ENCODE results near the gene EPB41L4A. TPM values are rescaled to one million over a fixed set of nuclear protein-coding genes. Genes with fewer than 3 reads are reported as not detected.

Gene EPB41L4A
- total RNA-seq, 1 donor, result 0.72 TPM

DNA sequence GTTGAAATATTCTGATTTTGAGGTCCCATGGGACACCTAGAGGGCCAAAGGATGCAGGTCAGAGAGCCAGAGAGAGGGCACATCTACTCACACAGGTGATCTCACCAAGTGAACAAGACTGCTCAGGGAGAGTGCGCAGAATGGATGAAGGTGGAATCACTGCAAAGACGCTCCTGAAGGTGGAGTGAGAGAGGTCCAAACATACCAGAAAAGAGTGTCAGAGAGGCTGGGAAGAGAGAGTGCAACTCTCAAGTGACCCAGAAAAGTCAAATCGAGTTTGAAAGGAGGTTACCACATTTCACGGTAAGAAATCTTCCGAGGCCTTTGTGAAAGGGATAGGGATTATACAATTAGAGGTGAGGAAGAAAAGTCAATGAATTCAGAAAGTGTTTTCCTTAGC lies 173.4 kb downstream of the EPB41L4A start:
- H3K27ac ChIP-seq (ENCODE audit: low read depth, low read length), result no peak overlapping the region
- H3K36me3 ChIP-seq (ENCODE audit: insufficient read depth, low read length), result no peaks in the 10 kb centered on the region
- H3K9me3 ChIP-seq (ENCODE audit: low read depth, low read length), result no peaks in the 10 kb centered on the region
- TF ChIP-seq, protein P1, sequence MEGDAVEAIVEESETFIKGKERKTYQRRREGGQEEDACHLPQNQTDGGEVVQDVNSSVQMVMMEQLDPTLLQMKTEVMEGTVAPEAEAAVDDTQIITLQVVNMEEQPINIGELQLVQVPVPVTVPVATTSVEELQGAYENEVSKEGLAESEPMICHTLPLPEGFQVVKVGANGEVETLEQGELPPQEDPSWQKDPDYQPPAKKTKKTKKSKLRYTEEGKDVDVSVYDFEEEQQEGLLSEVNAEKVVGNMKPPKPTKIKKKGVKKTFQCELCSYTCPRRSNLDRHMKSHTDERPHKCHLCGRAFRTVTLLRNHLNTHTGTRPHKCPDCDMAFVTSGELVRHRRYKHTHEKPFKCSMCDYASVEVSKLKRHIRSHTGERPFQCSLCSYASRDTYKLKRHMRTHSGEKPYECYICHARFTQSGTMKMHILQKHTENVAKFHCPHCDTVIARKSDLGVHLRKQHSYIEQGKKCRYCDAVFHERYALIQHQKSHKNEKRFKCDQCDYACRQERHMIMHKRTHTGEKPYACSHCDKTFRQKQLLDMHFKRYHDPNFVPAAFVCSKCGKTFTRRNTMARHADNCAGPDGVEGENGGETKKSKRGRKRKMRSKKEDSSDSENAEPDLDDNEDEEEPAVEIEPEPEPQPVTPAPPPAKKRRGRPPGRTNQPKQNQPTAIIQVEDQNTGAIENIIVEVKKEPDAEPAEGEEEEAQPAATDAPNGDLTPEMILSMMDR (IDR thresholded peaks at IDR 0.05; ENCODE audit: extremely low read depth, low read depth, low read length), result no peak
- H2AFZ ChIP-seq (ENCODE audit: low read length), result no peak overlapping the region
- H3K4me1 ChIP-seq (ENCODE audit: insufficient read depth, low read length), result no peaks in the 10 kb centered on the region
- H3K4me3 ChIP-seq (ENCODE audit: insufficient read depth, low read length), result no peak overlapping the region
- DNase-seq (ENCODE audit: insufficient read length, low spot score, missing footprints), result no peak
- H4K20me1 ChIP-seq (ENCODE audit: insufficient read depth, low read length), result no peaks in the 10 kb centered on the region
- no peaks in the 10 kb centered on the region for H3K79me2 ChIP-seq (ENCODE audit: insufficient read depth, low read length)
- H3K27me3 ChIP-seq (ENCODE audit: insufficient read depth, low read length), result no peaks in the 10 kb centered on the region
- H3K4me2 ChIP-seq (ENCODE audit: insufficient read depth, low read length), result no peak overlapping the region

DNA sequence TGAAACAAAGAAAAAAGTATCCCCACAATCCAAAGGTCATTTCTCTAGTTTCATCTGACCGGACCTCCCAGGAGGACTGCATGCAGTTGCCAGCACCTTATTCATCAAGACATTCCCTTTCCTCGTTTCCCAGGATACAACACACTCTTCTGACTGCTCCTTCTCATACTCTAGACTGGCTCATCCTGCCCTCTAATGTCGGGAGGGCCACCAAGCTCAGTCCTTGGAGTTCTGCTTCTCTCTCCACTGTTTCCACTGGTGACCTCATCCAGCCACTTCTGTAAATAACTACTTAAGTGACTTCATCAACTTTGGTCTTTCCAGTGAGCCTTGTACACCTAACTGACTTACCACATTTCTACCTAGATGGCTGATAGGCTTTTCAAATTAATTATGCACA lies 179.1 kb downstream of the EPB41L4A start:
- Histone ChIP-seq H4K20me1 (ENCODE audit: insufficient read depth, low read length) (no peaks in the 10 kb centered on the region), H3K27ac (ENCODE audit: low read depth, low read length) (no peak overlapping the region), H3K4me2 (ENCODE audit: insufficient read depth, low read length) (no peak overlapping the region), H3K4me3 (ENCODE audit: insufficient read depth, low read length) (no peak overlapping the region), H3K4me1 (ENCODE audit: insufficient read depth, low read length) (no peaks in the 10 kb centered on the region), H3K79me2 (ENCODE audit: insufficient read depth, low read length) (no peaks in the 10 kb centered on the region), H3K9me3 (ENCODE audit: low read depth, low read length) (no peaks in the 10 kb centered on the region), H3K27me3 (ENCODE audit: insufficient read depth, low read length) (no peaks in the 10 kb centered on the region), H2AFZ (ENCODE audit: low read length) (no peak overlapping the region), H3K36me3 (ENCODE audit: insufficient read depth, low read length) (no peaks in the 10 kb centered on the region)
- DNase-seq (ENCODE audit: insufficient read length, low spot score, missing footprints), result no peak
- TF ChIP-seq, protein P1 (IDR thresholded peaks at IDR 0.05; ENCODE audit: extremely low read depth, low read depth, low read length), result no peak

DNA sequence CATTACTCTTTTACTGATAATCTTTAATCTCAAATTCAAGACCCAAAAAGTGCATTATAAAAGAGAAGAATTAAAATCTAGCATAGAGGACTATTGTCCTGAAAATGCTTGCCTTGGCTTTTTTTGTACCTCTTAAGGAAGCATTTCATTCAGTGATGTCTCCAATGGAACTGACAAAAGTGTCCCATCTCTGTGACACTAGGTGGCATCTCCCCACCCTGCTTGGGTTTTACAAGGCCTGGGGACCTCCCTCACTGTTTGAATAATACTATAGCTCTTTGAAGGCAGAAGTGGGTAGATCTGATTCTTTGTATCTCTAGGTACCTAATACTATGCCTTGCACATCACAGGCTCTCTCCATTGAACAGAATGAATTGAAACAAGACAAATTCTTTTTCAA lies 180.6 kb downstream of the EPB41L4A start:
- H3K4me2 ChIP-seq (ENCODE audit: insufficient read depth, low read length), result no peak overlapping the region
- H3K79me2 ChIP-seq (ENCODE audit: insufficient read depth, low read length), result no peaks in the 10 kb centered on the region
- TF ChIP-seq, protein P1 (IDR thresholded peaks at IDR 0.05; ENCODE audit: extremely low read depth, low read depth, low read length), result no peak
- DNase-seq (ENCODE audit: insufficient read length, low spot score, missing footprints), result no peak
- H3K4me3 ChIP-seq (ENCODE audit: insufficient read depth, low read length), result no peak overlapping the region
- no peak overlapping the region for H2AFZ ChIP-seq (ENCODE audit: low read length)
- H4K20me1 ChIP-seq (ENCODE audit: insufficient read depth, low read length), result no peaks in the 10 kb centered on the region
- no peaks in the 10 kb centered on the region for H3K9me3 ChIP-seq (ENCODE audit: low read depth, low read length)
- H3K4me1 ChIP-seq (ENCODE audit: insufficient read depth, low read length), result no peaks in the 10 kb centered on the region
- H3K27ac ChIP-seq (ENCODE audit: low read depth, low read length), result no peak overlapping the region
- H3K27me3 ChIP-seq (ENCODE audit: insufficient read depth, low read length), result no peaks in the 10 kb centered on the region
- H3K36me3 ChIP-seq (ENCODE audit: insufficient read depth, low read length), result no peaks in the 10 kb centered on the region

DNA sequence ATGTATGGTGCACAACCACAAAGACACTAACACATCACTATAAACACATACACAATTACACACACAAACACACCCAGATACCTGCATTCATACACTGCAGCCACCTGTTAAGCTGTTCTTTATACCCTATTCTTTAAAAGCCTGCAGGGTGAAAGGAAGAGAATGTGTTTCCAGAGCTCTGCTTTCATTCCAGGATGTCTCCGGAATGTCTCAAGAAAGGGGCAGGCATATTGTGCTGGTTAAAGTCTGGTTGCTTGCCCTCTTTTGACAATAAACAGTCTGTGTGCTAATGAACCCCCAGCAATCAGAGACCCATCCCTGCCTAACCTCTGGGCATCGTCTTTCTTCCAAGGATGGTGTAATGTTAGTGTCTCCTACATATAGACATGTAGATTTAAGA lies 181.6 kb downstream of the EPB41L4A start:
- H3K27me3 ChIP-seq (ENCODE audit: insufficient read depth, low read length), result no peaks in the 10 kb centered on the region
- no peak overlapping the region for H3K4me3 ChIP-seq (ENCODE audit: insufficient read depth, low read length)
- no peak overlapping the region for H2AFZ ChIP-seq (ENCODE audit: low read length)
- H3K9me3 ChIP-seq (ENCODE audit: low read depth, low read length), result no peaks in the 10 kb centered on the region
- TF ChIP-seq, protein P1 (IDR thresholded peaks at IDR 0.05; ENCODE audit: extremely low read depth, low read depth, low read length), result no peak
- no peaks in the 10 kb centered on the region for H3K4me1 ChIP-seq (ENCODE audit: insufficient read depth, low read length)
- H3K27ac ChIP-seq (ENCODE audit: low read depth, low read length), result no peak overlapping the region
- no peaks in the 10 kb centered on the region for H3K79me2 ChIP-seq (ENCODE audit: insufficient read depth, low read length)
- no peaks in the 10 kb centered on the region for H3K36me3 ChIP-seq (ENCODE audit: insufficient read depth, low read length)
- H4K20me1 ChIP-seq (ENCODE audit: insufficient read depth, low read length), result no peaks in the 10 kb centered on the region
- no peak overlapping the region for H3K4me2 ChIP-seq (ENCODE audit: insufficient read depth, low read length)
- no peak for DNase-seq (ENCODE audit: insufficient read length, low spot score, missing footprints)
